Measurements from ENCODE around the gene ROBO1. TPM values are rescaled to one million over a fixed set of nuclear protein-coding genes. Genes with fewer than 3 reads are reported as not detected.
"Not testable (repeated sequence)": the region's sequence is repeated elsewhere in the genome, so short reads cannot be mapped to it uniquely, and the experiment has no call there.

Gene ROBO1
- total RNA-seq, 1 experiment from 2014 or later: 32.2 TPM

DNA sequence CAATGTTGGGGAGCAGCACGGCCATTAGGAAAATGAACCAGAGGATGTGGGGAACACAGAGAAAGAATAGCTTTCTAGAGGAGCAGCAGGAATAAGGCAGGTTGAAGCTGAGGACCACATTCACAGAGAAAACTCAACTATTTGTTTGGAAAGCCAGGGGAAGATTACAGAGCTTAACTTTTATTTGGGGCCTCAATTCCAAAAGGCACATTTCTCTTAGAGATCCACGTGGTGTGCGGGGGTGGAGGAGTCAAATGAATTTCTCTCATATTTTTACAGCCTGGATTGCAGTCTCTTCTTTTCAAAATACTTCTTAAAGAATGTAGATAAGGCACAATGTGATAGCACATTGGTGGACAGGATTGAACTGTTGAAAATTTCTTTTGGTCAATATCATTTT, 253.7 kb downstream of the ROBO1 start:
- intact Hi-C loops (cut with micrococcal nuclease): no loop called here
- no peak for DNase-seq (ENCODE audit: unreplicated experiment)
- Mint-ChIP-seq H3K27me3 (ENCODE audit: insufficient read depth, unreplicated experiment) (peaks cover 83% of the 10 kb centered on the region), H3K9me3 (ENCODE audit: unreplicated experiment) (no peaks in the 10 kb centered on the region), H3K27ac (ENCODE audit: low read depth, unreplicated experiment) (no peak overlapping the region), H3K4me1 (ENCODE audit: insufficient read depth, unreplicated experiment) (no peaks in the 10 kb centered on the region), H3K4me3 (ENCODE audit: unreplicated experiment) (no peak overlapping the region), H3K36me3 (ENCODE audit: insufficient read depth, unreplicated experiment) (no peaks in the 10 kb centered on the region)
- ChIA-PET POLR2A (no interaction called here), CTCF (no interaction called here)
- TF ChIP-seq, protein P1, sequence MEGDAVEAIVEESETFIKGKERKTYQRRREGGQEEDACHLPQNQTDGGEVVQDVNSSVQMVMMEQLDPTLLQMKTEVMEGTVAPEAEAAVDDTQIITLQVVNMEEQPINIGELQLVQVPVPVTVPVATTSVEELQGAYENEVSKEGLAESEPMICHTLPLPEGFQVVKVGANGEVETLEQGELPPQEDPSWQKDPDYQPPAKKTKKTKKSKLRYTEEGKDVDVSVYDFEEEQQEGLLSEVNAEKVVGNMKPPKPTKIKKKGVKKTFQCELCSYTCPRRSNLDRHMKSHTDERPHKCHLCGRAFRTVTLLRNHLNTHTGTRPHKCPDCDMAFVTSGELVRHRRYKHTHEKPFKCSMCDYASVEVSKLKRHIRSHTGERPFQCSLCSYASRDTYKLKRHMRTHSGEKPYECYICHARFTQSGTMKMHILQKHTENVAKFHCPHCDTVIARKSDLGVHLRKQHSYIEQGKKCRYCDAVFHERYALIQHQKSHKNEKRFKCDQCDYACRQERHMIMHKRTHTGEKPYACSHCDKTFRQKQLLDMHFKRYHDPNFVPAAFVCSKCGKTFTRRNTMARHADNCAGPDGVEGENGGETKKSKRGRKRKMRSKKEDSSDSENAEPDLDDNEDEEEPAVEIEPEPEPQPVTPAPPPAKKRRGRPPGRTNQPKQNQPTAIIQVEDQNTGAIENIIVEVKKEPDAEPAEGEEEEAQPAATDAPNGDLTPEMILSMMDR (IDR thresholded peaks at IDR 0.05; ENCODE audit: unreplicated experiment): no peak
- BruUV-seq (replicated peaks): no TSS peak

DNA sequence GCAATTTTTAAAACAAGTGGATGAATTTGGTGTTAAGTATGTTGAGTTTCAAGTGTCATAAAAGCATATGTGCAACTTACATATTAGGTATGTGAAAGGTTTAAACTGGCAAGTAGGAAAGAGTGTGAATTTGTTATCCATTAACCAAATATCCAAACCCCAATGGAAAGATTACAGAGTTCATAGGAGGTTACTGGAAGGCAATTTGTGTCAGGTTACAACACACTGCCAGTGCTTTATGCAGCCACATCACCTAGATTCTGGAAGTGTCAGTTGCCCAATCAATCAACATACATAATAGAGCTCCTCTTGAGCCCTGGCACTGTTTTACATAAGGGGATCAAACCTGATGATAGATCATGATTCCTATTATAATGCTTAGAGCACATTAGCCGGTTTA, 261.0 kb downstream of the ROBO1 start:
- H3K27me3 Mint-ChIP-seq (ENCODE audit: insufficient read depth, unreplicated experiment): peaks cover 64% of the 10 kb centered on the region
- BruUV-seq (replicated peaks): no TSS peak
- H3K4me3 Mint-ChIP-seq (ENCODE audit: unreplicated experiment): no peak overlapping the region
- no peaks in the 10 kb centered on the region for H3K4me1 Mint-ChIP-seq (ENCODE audit: insufficient read depth, unreplicated experiment)
- H3K9me3 Mint-ChIP-seq (ENCODE audit: unreplicated experiment): no peaks in the 10 kb centered on the region
- intact Hi-C loops (cut with micrococcal nuclease): no loop called here
- TF ChIP-seq, protein P1 (IDR thresholded peaks at IDR 0.05; ENCODE audit: unreplicated experiment): no peak
- no peaks in the 10 kb centered on the region for H3K36me3 Mint-ChIP-seq (ENCODE audit: insufficient read depth, unreplicated experiment)
- no peak for DNase-seq (ENCODE audit: unreplicated experiment)
- no peak overlapping the region for H3K27ac Mint-ChIP-seq (ENCODE audit: low read depth, unreplicated experiment)
- POLR2A ChIA-PET: no interaction called here
- CTCF ChIA-PET: no interaction called here

DNA sequence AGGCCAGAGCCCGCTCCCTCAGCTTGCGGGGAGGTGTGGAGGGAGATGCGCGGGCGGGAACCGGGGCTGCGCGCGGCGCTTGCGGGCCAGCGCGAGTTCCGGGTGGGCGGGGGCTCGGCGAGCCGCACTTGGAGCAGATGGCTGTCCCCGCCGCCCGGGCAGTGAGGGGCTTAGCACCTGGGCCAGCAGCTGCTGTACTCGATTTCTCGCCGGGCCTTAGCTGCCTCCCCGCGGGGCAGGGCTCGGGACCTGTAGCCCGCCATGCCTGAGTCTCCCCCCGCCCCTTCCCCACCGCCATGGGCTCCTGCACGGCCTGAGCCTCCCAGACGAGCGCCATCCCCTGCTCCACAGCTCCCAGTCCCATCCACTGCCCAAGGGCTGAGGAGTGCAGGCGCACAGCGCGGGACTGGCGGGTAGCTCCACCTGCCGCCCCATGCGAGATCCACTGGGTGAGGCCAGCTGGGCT, 265.5 kb downstream of the ROBO1 start:
- H3K4me3 Mint-ChIP-seq (ENCODE audit: unreplicated experiment); intact Hi-C loops (cut with micrococcal nuclease); H3K27ac Mint-ChIP-seq (ENCODE audit: low read depth, unreplicated experiment); H3K9me3 Mint-ChIP-seq (ENCODE audit: unreplicated experiment); DNase-seq (ENCODE audit: unreplicated experiment); POLR2A ChIA-PET; H3K36me3 Mint-ChIP-seq (ENCODE audit: insufficient read depth, unreplicated experiment); BruUV-seq (replicated peaks); H3K4me1 Mint-ChIP-seq (ENCODE audit: insufficient read depth, unreplicated experiment): not testable (repeated sequence)
- peaks cover 23% of the 10 kb centered on the region for H3K27me3 Mint-ChIP-seq (ENCODE audit: insufficient read depth, unreplicated experiment)
- CTCF ChIA-PET: interaction anchor here (0.6 to 3.2 kb wide), 5 partner anchors 9 to 850 kb away, joined by 3 to 14 read pairs (median 3); no protein-coding TSS in a partner anchor

DNA sequence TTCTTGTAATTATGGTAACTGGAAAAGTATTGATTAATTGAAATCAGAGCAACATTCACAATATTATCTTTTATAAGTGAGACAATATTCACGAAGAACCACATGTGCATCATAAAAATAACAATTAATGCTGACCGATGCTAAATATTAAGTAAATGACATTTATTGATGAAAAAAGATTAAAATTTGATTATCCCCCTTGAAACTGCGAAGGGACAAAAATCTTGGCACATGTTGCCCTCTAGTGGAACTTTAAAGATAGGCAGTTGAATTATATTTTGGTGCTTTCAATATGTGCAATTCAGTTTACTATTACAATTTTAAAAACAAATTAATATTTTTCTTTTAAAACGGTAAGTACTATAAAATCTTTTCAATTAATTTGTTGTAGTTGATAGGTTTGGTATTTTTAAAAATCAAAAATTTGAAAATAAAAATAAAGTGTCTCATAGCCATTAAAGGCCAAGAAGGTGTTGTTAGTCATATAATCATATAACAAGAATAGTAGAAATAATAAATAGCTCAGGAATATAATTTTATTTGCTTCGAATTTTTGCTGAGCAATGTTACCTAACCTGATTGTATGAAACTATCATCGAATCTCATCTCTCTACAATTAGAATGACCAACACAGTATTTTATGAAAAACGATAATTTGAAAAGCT, 270.2 kb downstream of the ROBO1 start:
- H3K36me3 Mint-ChIP-seq (ENCODE audit: insufficient read depth, unreplicated experiment): no peaks in the 10 kb centered on the region
- H3K9me3 Mint-ChIP-seq (ENCODE audit: unreplicated experiment): no peaks in the 10 kb centered on the region
- H3K4me3 Mint-ChIP-seq (ENCODE audit: unreplicated experiment): no peak overlapping the region
- POLR2A ChIA-PET: no interaction called here
- CTCF ChIA-PET: interaction anchor here (0.6 to 0.7 kb wide), 2 partner anchors 13 to 995 kb away, joined by 3 read pairs; no protein-coding TSS in a partner anchor
- no peaks in the 10 kb centered on the region for H3K4me1 Mint-ChIP-seq (ENCODE audit: insufficient read depth, unreplicated experiment)
- intact Hi-C loops (cut with micrococcal nuclease): loop anchor here (1.0 to 10.0 kb wide), 3 partner anchors 133 to 840 kb away; no protein-coding TSS in a partner anchor
- peak; percentile 28 for DNase-seq (ENCODE audit: unreplicated experiment)
- BruUV-seq (replicated peaks): no TSS peak
- H3K27me3 Mint-ChIP-seq (ENCODE audit: insufficient read depth, unreplicated experiment): peaks cover 20% of the 10 kb centered on the region
- no peak overlapping the region for H3K27ac Mint-ChIP-seq (ENCODE audit: low read depth, unreplicated experiment)
- TF ChIP-seq, protein P1 (IDR thresholded peaks at IDR 0.05; ENCODE audit: unreplicated experiment): peak; percentile 47

Measured in MCF 10A (cell line).